Activated CD8-positive, alpha-beta memory T cell treated with anti-CD3 and anti-CD28 coated beads for 48 hours (primary cell): ENCODE data around the gene TUBG2.
A peak's percentile ranks its signal among the peaks of the same experiment; 100 is the strongest.

Experiments used
- DNase-seq, 3 experiments: peaks; one replicate each; pipeline ENCODE4 v3.0.0-alpha.2; 2020; ENCODE audit warnings: low read depth in 2 of 3, low spot score in 2 of 3

TUBG2 gene

GRCh38 chr17:42676424-42677011 lies 17.4 kb downstream of the TUBG2 start, which contains the start of gene PLEKHH3:
TSS of gene PLEKHH3 (minus strand) at chr17:42676994. CDS start at chr17:42676563, 431 bp downstream.
- DNase-seq = no peak

GRCh38 chr17:42677012-42677857 lies 18.2 kb downstream of the TUBG2 start:
- peak; percentile 91 to 99 (median 94) for DNase-seq

- DNase-seq = peak in 2 of 3 experiments; percentile 58 to 62
These were observed 19.1 kb downstream of the TUBG2 start for GRCh38 chr17:42677921-42678781.

GRCh38 chr17:42678951-42679491 lies 19.9 kb downstream of the TUBG2 start:
- peak in 1 of 3 experiments; percentile 31 for DNase-seq

GRCh38 chr17:42679492-42680330 lies 20.6 kb downstream of the TUBG2 start:
- peak in 1 of 3 experiments; percentile 54 for DNase-seq

- DNase-seq = no peak
These were observed 21.3 kb downstream of the TUBG2 start for GRCh38 chr17:42680331-42680808.

- no peak for DNase-seq
These were observed 23.1 kb downstream of the TUBG2 start, which contains the start of gene CNTNAP1 for GRCh38 chr17:42681976-42682721. TSS of gene CNTNAP1 (plus strand) at chr17:42682531. CDS start at chr17:42682830, 299 bp downstream.

GRCh38 chr17:42682722-42683403 lies 23.8 kb downstream of the TUBG2 start:
- DNase-seq = no peak

GRCh38 chr17:42683407-42684034 lies 24.4 kb downstream of the TUBG2 start:
- no peak for DNase-seq

GRCh38 chr17:42684929-42685556 lies 26.0 kb downstream of the TUBG2 start:
- no peak for DNase-seq

GRCh38 chr17:42685831-42686230 lies 26.7 kb downstream of the TUBG2 start:
- no peak for DNase-seq

GRCh38 chr17:42686520-42687128 lies 27.5 kb downstream of the TUBG2 start:
- DNase-seq = no peak

- DNase-seq = no peak
These were observed 28.7 kb downstream of the TUBG2 start for GRCh38 chr17:42687707-42688320.

- no peak for DNase-seq
These were observed 31.5 kb downstream of the TUBG2 start for GRCh38 chr17:42690596-42690995.

GRCh38 chr17:42691021-42691545 lies 32.0 kb downstream of the TUBG2 start:
- no peak for DNase-seq

- DNase-seq = no peak
These were observed 33.4 kb downstream of the TUBG2 start for GRCh38 chr17:42692489-42692888.

GRCh38 chr17:42694524-42694923 lies 35.4 kb downstream of the TUBG2 start:
- DNase-seq = no peak
